Prostate gland (tissue), 2 donors: ENCODE measurements around the gene KCNJ4. TPM values are rescaled to one million over a fixed set of nuclear protein-coding genes. Genes with fewer than 3 reads are reported as not detected.

Experiments
- DNase-seq: peaks from one replicate; pipeline ENCODE4 v3.0.0-alpha.2; 2019; ENCODE audit warnings: low spot score
- H3K27ac ChIP-seq, 2 donors: fragments of 200-600 bp; sonication (generic); 2 replicates each; pipeline ENCODE4 v1.5.1; 2017 to 2019
- H3K27me3 ChIP-seq: fragments of 200-600 bp; sonication (generic); replicated peaks from 2 replicates; pipeline ENCODE4 v1.5.1; 2019; ENCODE audit not compliant: insufficient read depth
- H3K36me3 ChIP-seq, 2 donors: fragments of 200-600 bp; sonication (generic); 1 replicate in 1 of 2; 2 replicates in 1 of 2; pipeline versions ENCODE4 v1.5.1 to v1.8.1; 2017 to 2019
- H3K4me1 ChIP-seq: fragments of 200-600 bp; sonication (generic); replicated peaks from 2 replicates; pipeline ENCODE4 v1.5.1; 2019
- H3K4me3 ChIP-seq, 2 donors: fragments of 200-600 bp; sonication (generic); 2 replicates each; pipeline ENCODE4 v1.5.1; 2017 to 2019
- H3K9me3 ChIP-seq: fragments of 200-600 bp; sonication (generic); 2 replicates; pipeline ENCODE4 v1.5.1; 2017
- CTCF ChIP-seq, 4 experiments: fragments of 200-600 bp in 2 of 4; fragments of 450-650 bp in 2 of 4; sonication (generic) in 2 of 4; IDR thresholded peaks; 1 replicate in 3 of 4; 2 replicates in 1 of 4; pipeline ENCODE4 v1.5.1; 2016 to 2019; ENCODE audit warnings: antibody characterized with exemption in 4 of 4, mild to moderate bottlenecking in 2 of 4, moderate library complexity in 2 of 4
- POLR2A ChIP-seq: fragments of 450-650 bp; IDR thresholded peaks from one replicate; pipeline ENCODE4 v1.6.1; 2016; ENCODE audit warnings: antibody characterized with exemption, mild to moderate bottlenecking
- POLR2AphosphoS5 ChIP-seq: sonication (generic); formaldehyde crosslinking; IDR thresholded peaks from one replicate; pipeline ENCODE4 v1.6.1; 2017; ENCODE audit warnings: antibody characterized with exemption
- WGBS: methylation state at CpG from one replicate; pipeline ENCODE4 v1.1.5; 2018; 5-methylcytosine and 5-hydroxymethylcytosine counted together
- intact Hi-C: fragments of 100-400 bp; cut with DNase I; formaldehyde crosslinking; loops from one replicate; pipeline ENCODE4 v1.14.2; 2022
- total RNA-seq, 2 donors: library from RNA; depleted of rRNA; stranded (reverse); fragments of >200 nt; gene quantifications; one replicate each; pipeline ENCODE4 v1.1.0, GENCODE V29; 2016

Gene KCNJ4
- total RNA-seq, 2 donors from 2014 or later, result 3.2 TPM; not detected in 1

- H3K4me1 ChIP-seq, result no peaks in the 10 kb centered on the region
- H3K27ac ChIP-seq, result no peak overlapping the region
- no peak for TF ChIP-seq POLR2AphosphoS5
- TF ChIP-seq CTCF (IDR thresholded peaks at IDR 0.05), result no peak
- no peak for TF ChIP-seq POLR2A
- no peaks in the 10 kb centered on the region for H3K9me3 ChIP-seq
- intact Hi-C loops, result no loop called here
- H3K36me3 ChIP-seq, result no peaks in the 10 kb centered on the region
- no peak overlapping the region for H3K4me3 ChIP-seq
- no peak for DNase-seq
- H3K27me3 ChIP-seq, result no peaks in the 10 kb centered on the region
- 56% methylated on average over 21 of the region's 21 CpGs for WGBS
Measured at GRCh38 chr22:38443628-38444521, 11.1 kb downstream of the KCNJ4 start.

GRCh38 chr22:38442967-38443627 lies 11.9 kb downstream of the KCNJ4 start:
- 69% methylated on average over 13 of the region's 13 CpGs for WGBS
- DNase-seq, result no peak
- TF ChIP-seq CTCF (IDR thresholded peaks at IDR 0.05), result no peak
- TF ChIP-seq POLR2AphosphoS5, result no peak
- no peak for TF ChIP-seq POLR2A
- H3K36me3 ChIP-seq, result no peaks in the 10 kb centered on the region
- intact Hi-C loops, result no loop called here
- H3K27me3 ChIP-seq, result no peaks in the 10 kb centered on the region
- no peaks in the 10 kb centered on the region for H3K9me3 ChIP-seq
- no peak overlapping the region for H3K4me3 ChIP-seq
- no peak overlapping the region for H3K27ac ChIP-seq
- H3K4me1 ChIP-seq, result no peaks in the 10 kb centered on the region

- WGBS, result 50% methylated on average over 16 of the region's 16 CpGs
- H3K36me3 ChIP-seq, result no peaks in the 10 kb centered on the region
- intact Hi-C loops, result no loop called here
Measured at GRCh38 chr22:38441620-38442287, 13.2 kb downstream of the KCNJ4 start.

DNA sequence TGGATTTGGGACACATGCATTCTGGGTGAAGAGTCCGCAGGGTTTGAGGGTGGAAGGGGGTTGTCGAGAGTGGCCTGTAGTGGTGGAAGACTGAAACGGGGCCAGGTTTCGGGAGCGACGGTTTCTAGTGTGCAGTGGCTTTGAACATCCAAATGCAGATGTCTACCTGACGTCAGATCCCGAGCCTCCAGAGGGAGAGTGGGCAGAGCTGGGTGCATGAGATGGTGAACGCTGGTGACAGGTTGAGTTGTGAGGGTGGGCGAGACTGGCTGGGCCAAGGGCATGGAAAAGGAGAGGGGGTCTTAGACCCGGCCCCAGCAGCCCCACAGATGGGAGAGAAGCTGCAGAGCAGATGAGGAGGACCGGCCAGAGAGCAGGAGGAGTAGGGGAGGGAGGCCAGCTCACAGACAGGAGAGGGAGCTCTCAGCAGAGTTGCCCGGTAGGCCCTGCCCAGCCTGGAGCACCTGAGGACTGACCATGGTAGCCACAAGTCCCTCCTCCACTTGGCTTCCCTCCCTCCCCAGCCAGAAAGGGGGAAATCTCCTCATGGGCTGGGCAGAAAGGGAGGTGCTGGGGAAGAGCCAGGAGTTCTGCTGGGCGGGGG lies 14.2 kb downstream of the KCNJ4 start:
- no peak overlapping the region for H3K4me3 ChIP-seq
- DNase-seq, result no peak
- 89% methylated on average over 14 of the region's 14 CpGs for WGBS
- no peaks in the 10 kb centered on the region for H3K4me1 ChIP-seq
- no peaks in the 10 kb centered on the region for H3K36me3 ChIP-seq
- intact Hi-C loops, result no loop called here
- no peaks in the 10 kb centered on the region for H3K9me3 ChIP-seq
- TF ChIP-seq POLR2A (no peak), POLR2AphosphoS5 (no peak), CTCF (IDR thresholded peaks at IDR 0.05) (no peak)
- H3K27me3 ChIP-seq, result no peaks in the 10 kb centered on the region
- no peak overlapping the region for H3K27ac ChIP-seq

More at GRCh38 chr22:38441620-38442287, 13.2 kb downstream of the KCNJ4 start:
- DNase-seq, result no peak
- H3K27ac ChIP-seq, result no peak overlapping the region
- no peak overlapping the region for H3K4me3 ChIP-seq
- no peaks in the 10 kb centered on the region for H3K4me1 ChIP-seq
- no peaks in the 10 kb centered on the region for H3K27me3 ChIP-seq
- H3K9me3 ChIP-seq, result no peaks in the 10 kb centered on the region
- TF ChIP-seq POLR2A (no peak), CTCF (IDR thresholded peaks at IDR 0.05) (no peak), POLR2AphosphoS5 (no peak)
